HepG2 (cell line): Measurements from ENCODE around the gene TUBA4A. TPM values are rescaled to one million over a fixed set of nuclear protein-coding genes. Genes with fewer than 3 reads are reported as not detected.

Source experiments
- ATF5 ChIP-seq: sonication (generic); formaldehyde crosslinking; IDR thresholded peaks from 2 replicates; pipeline ENCODE4 v1.4.0; 2020; ENCODE audit warnings: mild to moderate bottlenecking, low read depth, missing genetic modification reagents
- GABPA ChIP-seq, 2 experiments: IDR thresholded peaks; 2 replicates each; pipeline ENCODE4 v1.6.1; 2011 to 2016; ENCODE audit warnings: low read depth in 2 of 2, low read length in 1 of 2, missing biosample characterization in 1 of 2, missing genetic modification characterization in 1 of 2
- HBP1 ChIP-seq: IDR thresholded peaks from 2 replicates; pipeline ENCODE4 v1.6.1; 2016; ENCODE audit warnings: low read depth, control low read depth
- KLF12 ChIP-seq: sonication (generic); formaldehyde crosslinking; IDR thresholded peaks from 2 replicates; pipeline ENCODE4 v1.4.0; 2020; ENCODE audit warnings: missing genetic modification reagents, borderline replicate concordance
- MED1 ChIP-seq: sonication (generic); formaldehyde crosslinking; IDR thresholded peaks from 2 replicates; pipeline ENCODE4 v1.4.0; 2020; ENCODE audit warnings: missing genetic modification reagents
- SKIL ChIP-seq: sonication (generic); formaldehyde crosslinking; IDR thresholded peaks from 2 replicates; pipeline ENCODE4 v1.8.0; 2022; ENCODE audit warnings: missing genetic modification reagents, mild to moderate bottlenecking, moderate library complexity, borderline replicate concordance
- SYNCRIP ChIP-seq: fragments of 200-400 bp; formaldehyde crosslinking; IDR thresholded peaks from 2 replicates; pipeline ENCODE4 v1.6.1; 2018; ENCODE audit warnings: mild to moderate bottlenecking, low read depth, low read length; ENCODE audit not compliant: insufficient read depth
- TAF15 ChIP-seq: fragments of 200-400 bp; formaldehyde crosslinking; IDR thresholded peaks from one replicate; pipeline ENCODE4 v1.6.1; 2018; ENCODE audit warnings: mild to moderate bottlenecking, low read depth, low read length; ENCODE audit not compliant: poor library complexity, severe bottlenecking
- TCF12 ChIP-seq, 2 experiments: fragments of 450-650 bp in 1 of 2; sonication (generic) in 1 of 2; formaldehyde crosslinking in 1 of 2; IDR thresholded peaks; 2 replicates each; pipeline versions ENCODE4 v1.6.1 to v1.8.0; 2017 to 2022; ENCODE audit warnings: antibody characterized with exemption in 1 of 2, mild to moderate bottlenecking in 1 of 2, missing genetic modification reagents in 1 of 2, moderate library complexity in 1 of 2
- XRCC5 ChIP-seq: fragments of 200-400 bp; formaldehyde crosslinking; optimal IDR thresholded peaks from 2 replicates; pipeline ENCODE3; 2017; ENCODE audit warnings: mild to moderate bottlenecking, low read length
- ZBTB21 ChIP-seq: sonication (generic); formaldehyde crosslinking; IDR thresholded peaks from 2 replicates; pipeline ENCODE4 v1.4.0; 2020; ENCODE audit warnings: missing genetic modification reagents
- ZNF407 ChIP-seq: sonication (generic); formaldehyde crosslinking; IDR thresholded peaks from one replicate; pipeline ENCODE4 v1.5.1; 2020; ENCODE audit warnings: mild to moderate bottlenecking, missing genetic modification reagents; ENCODE audit errors: not compliant biosample characterization
- ZNF557 ChIP-seq: sonication (generic); formaldehyde crosslinking; IDR thresholded peaks from 2 replicates; pipeline ENCODE4 v1.4.0; 2020; ENCODE audit warnings: missing genetic modification reagents
- ZNF598 ChIP-seq: sonication (generic); formaldehyde crosslinking; IDR thresholded peaks from 2 replicates; pipeline ENCODE4 v1.5.1; 2020; ENCODE audit warnings: mild to moderate bottlenecking, missing genetic modification reagents, borderline replicate concordance
- ZNF672 ChIP-seq: sonication (generic); formaldehyde crosslinking; IDR thresholded peaks from 2 replicates; pipeline ENCODE4 v1.8.1; 2022; ENCODE audit warnings: missing genetic modification reagents
- polyA plus RNA-seq, 8 experiments: library from polyadenylated mRNA; depleted of rRNA in 3 of 8; stranded (reverse) in 7 of 8; unstranded in 1 of 8; fragments of >200 nt; fragmentation: Illumina TruSeq in 4 of 8; extraction: Trizol in 4 of 8; gene quantifications; 2 replicates each; pipeline versions ENCODE4 v1.2.1 to v1.2.3, GENCODE V29; 2011 to 2016; ENCODE audit warnings: low read depth in 4 of 8, missing spikeins in 1 of 8, mixed read lengths in 1 of 8; ENCODE audit not compliant: insufficient read depth in 1 of 8
- total RNA-seq, 5 experiments: library from RNA; depleted of rRNA; stranded (reverse); fragments of >200 nt; fragmentation: Illumina TruSeq; extraction: Trizol; gene quantifications; 2 replicates each; pipeline ENCODE4 v1.2.3, GENCODE V29; 2016; ENCODE audit warnings: low read depth in 1 of 5

TUBA4A gene
- total and polyA plus RNA-seq, 2 of the 13 experiments (the other 11 are each of a cell fraction or from before 2014, with no cell fraction given): 1.3 to 12.7 TPM

GRCh38 chr2:219253753-219254589 is at the start of gene TUBA4A (continued):
- TF ChIP-seq HBP1 (CRISPR knock-in tag) (peak; percentile 51; the same call in 1 of the 2 replicates), ZNF672 (CRISPR knock-in tag) (no peak), TCF12 (IDR thresholded peaks at IDR 0.05) (no peak), TCF12 (CRISPR knock-in tag; IDR thresholded peaks at IDR 0.05) (no peak), XRCC5 (peak; percentile 48), ATF5 (no peak), MED1 (peak; percentile 53; the same call in 1 of the 2 replicates), KLF12 (CRISPR knock-in tag) (0 out of 2 replicates have a peak, but pooled peaks have one; percentile 54), ZBTB21 (CRISPR knock-in tag) (no peak), SYNCRIP (no peak), ZNF598 (CRISPR knock-in tag) (0 out of 2 replicates have a peak, but pooled peaks have one; percentile 91), ZNF557 (peak; percentile 16; the same call in 1 of the 2 replicates), TAF15 (peak; percentile 65), SKIL (CRISPR knock-in tag) (no peak), ZNF407 (CRISPR knock-in tag) (peak; percentile 72), GABPA (IDR thresholded peaks at IDR 0.05; ENCODE audit: low read depth, low read length) (no peak), GABPA (CRISPR knock-in tag; IDR thresholded peaks at IDR 0.05; ENCODE audit: low read depth) (no peak)
